Measurements from ENCODE around the gene TBC1D14. TPM values are rescaled to one million over a fixed set of nuclear protein-coding genes. Genes with fewer than 3 reads are reported as not detected.

TBC1D14 gene
- total and polyA plus RNA-seq, 2 of the 8 experiments (the other 6 are each of a cell fraction or from before 2014, with no cell fraction given): 45.6 to 48.2 TPM

GRCh38 chr4:7016512-7016911 lies 106.9 kb downstream of the TBC1D14 start:
- H3K9me3 ChIP-seq (ENCODE audit: insufficient read depth in 2 of 2, low read depth in 1 of 2, low read length in 1 of 2): no peaks in the 10 kb centered on the region
- H3K4me3 ChIP-seq (ENCODE audit: extremely low read depth in 1 of 4, insufficient read depth in 2 of 4, low read depth in 3 of 4, low read length in 4 of 4): no peak overlapping the region
- no peak overlapping the region for H3K18ac ChIP-seq (ENCODE audit: extremely low read depth, low read length)
- H3K4ac ChIP-seq (replicated peaks; ENCODE audit: insufficient read length, low read depth, low read length): no peak overlapping the region
- no peak overlapping the region for H2BK12ac ChIP-seq (ENCODE audit: low read depth, low read length)
- no peaks in the 10 kb centered on the region for H3K23me2 ChIP-seq (ENCODE audit: low read depth, low read length)
- no peak overlapping the region for H2BK5ac ChIP-seq (ENCODE audit: low read depth, low read length)
- no peak overlapping the region for H2AK5ac ChIP-seq (ENCODE audit: low read depth, low read length)
- POLR2A ChIA-PET (ENCODE audit: partially characterized antibody): interaction anchor here (0.7 to 2.2 kb wide), 2 partner anchors 8 to 52 kb away, joined by 3 to 6 read pairs; partner anchors contain the start of gene GRPEL1
- no peak overlapping the region for H3K23ac ChIP-seq (ENCODE audit: insufficient read length)
- no peak overlapping the region for H2BK120ac ChIP-seq (replicated peaks; ENCODE audit: low read depth, low read length)
- H2BK15ac ChIP-seq (ENCODE audit: low read length): no peak overlapping the region
- H3K9ac ChIP-seq (replicated peaks in 1 of 4; ENCODE audit: extremely low read depth in 1 of 4, low read depth in 3 of 4, low read length in 3 of 4): no peak overlapping the region
- H3K4me2 ChIP-seq (ENCODE audit: insufficient read depth in 1 of 2, low read depth in 2 of 2, low read length in 2 of 2): no peak overlapping the region
- H4K5ac ChIP-seq (ENCODE audit: insufficient read length, low read depth, low read length): no peak overlapping the region
- H4K8ac ChIP-seq (ENCODE audit: extremely low read depth, insufficient read depth, low read length): no peak overlapping the region
- no peak overlapping the region for H3K27ac ChIP-seq (ENCODE audit: low read depth, low read length)
- peaks cover 5 to 42% (median 28%) of the 10 kb centered on the region in 4 experiments for H3K36me3 ChIP-seq (ENCODE audit: control insufficient read depth in 2 of 4, insufficient read depth in 4 of 4, low read length in 3 of 4)
- H3K79me2 ChIP-seq (ENCODE audit: control insufficient read depth in 1 of 2, insufficient read depth in 2 of 2, low read length in 2 of 2): no peaks in the 10 kb centered on the region; a peak in 1 of 4 replicates
- H4K91ac ChIP-seq (replicated peaks; ENCODE audit: insufficient read length, low read length): no peak overlapping the region
- no peaks in the 10 kb centered on the region; a peak in 1 of 7 replicates for H3K4me1 ChIP-seq (replicated peaks in 1 of 4; ENCODE audit: control insufficient read depth in 3 of 4, insufficient read depth in 4 of 4, low read length in 3 of 4)
- CTCF ChIA-PET (ENCODE audit: partially characterized antibody): interaction anchor here (1.2 to 2.7 kb wide), 4 partner anchors 8 to 34 kb away, joined by 3 to 16 read pairs (median 5); no protein-coding TSS in a partner anchor
- H3K56ac ChIP-seq (replicated peaks; ENCODE audit: insufficient read length, low read depth, low read length): no peak overlapping the region
- H4K20me1 ChIP-seq (replicated peaks in 1 of 2; ENCODE audit: control insufficient read depth in 1 of 2, insufficient read depth in 2 of 2, low read length in 2 of 2): peaks cover 6 to 15% of the 10 kb centered on the region in 2 experiments
- H3K14ac ChIP-seq (ENCODE audit: insufficient read length): no peak overlapping the region
- WGBS, 2 experiments (ENCODE audit: extremely low coverage in 1 of 2, insufficient coverage in 1 of 2, insufficient read length in 1 of 2, insufficient replicate concordance in 2 of 2, low coverage in 1 of 2, low lambda C conversion rate in 2 of 2, missing lambda C conversion rate in 1 of 2): 96% methylated on average over 6 of the region's 6 CpGs; no CpG with 5 or more reads in 1 of the 2 experiments
- no peaks in the 10 kb centered on the region for H3K27me3 ChIP-seq (replicated peaks in 1 of 4; ENCODE audit: control insufficient read depth in 3 of 4, extremely low read depth in 1 of 4, insufficient read depth in 3 of 4, low read length in 3 of 4)
- H3K79me1 ChIP-seq (ENCODE audit: low read depth, low read length): peaks cover 4% of the 10 kb centered on the region
- FAIRE-seq: no peak
- no peak overlapping the region for H2AFZ ChIP-seq (ENCODE audit: low read length)
- H2BK20ac ChIP-seq (ENCODE audit: low read length): no peak overlapping the region
- DNase-seq (ENCODE audit: low read depth in 1 of 2, low spot score in 2 of 2): no peak
- no peak for TF ChIP-seq CTCF (IDR thresholded peaks at IDR 0.05; ENCODE audit: control extremely low read depth in 1 of 3, insufficient read depth in 1 of 3, low read depth in 1 of 3, low read length in 3 of 3)
